Transverse colon (tissue), 4 donors: Measurements from ENCODE around the gene TNS1. TPM values are rescaled to one million over a fixed set of nuclear protein-coding genes. Genes with fewer than 3 reads are reported as not detected.

Experiments used
- DNase-seq: peaks from one replicate; pipeline ENCODE4 v3.0.0-alpha.2; 2019
- H3K27ac ChIP-seq, 4 donors: fragments of 200-600 bp; sonication (generic); 2 replicates each; pipeline ENCODE4 v1.5.1; 2016 to 2018; ENCODE audit warnings: inconsistent platforms in 4 of 4
- H3K27me3 ChIP-seq: fragments of 200-600 bp; sonication (generic); 2 replicates; pipeline ENCODE4 v1.5.1; 2017; ENCODE audit warnings: inconsistent platforms
- H3K36me3 ChIP-seq, 4 donors: fragments of 200-600 bp; sonication (generic); 2 replicates each; pipeline ENCODE4 v1.5.1; 2017 to 2019; ENCODE audit warnings: inconsistent platforms in 4 of 4
- H3K4me1 ChIP-seq, 4 donors: fragments of 200-600 bp; sonication (generic); 2 replicates each; pipeline ENCODE4 v1.5.1; 2017 to 2020; ENCODE audit warnings: inconsistent platforms in 4 of 4
- H3K4me3 ChIP-seq, 4 donors: fragments of 200-600 bp; sonication (generic); 1 replicate in 1 of 4; 2 replicates in 3 of 4; pipeline versions ENCODE4 v1.5.1 to v1.6.1; 2017 to 2019; ENCODE audit warnings: inconsistent platforms in 4 of 4
- H3K9me3 ChIP-seq, 2 donors: fragments of 200-600 bp; sonication (generic); 2 replicates each; pipeline ENCODE4 v1.5.1; 2017 to 2019; ENCODE audit warnings: inconsistent platforms in 2 of 2
- EP300 ChIP-seq: sonication (generic); formaldehyde crosslinking; IDR thresholded peaks from one replicate; pipeline ENCODE4 v1.6.1; 2017; ENCODE audit warnings: antibody characterized with exemption, low read depth
- POLR2A ChIP-seq: fragments of 450-650 bp; IDR thresholded peaks from one replicate; pipeline ENCODE4 v1.6.1; 2016; ENCODE audit warnings: antibody characterized with exemption, mild to moderate bottlenecking, moderate library complexity
- POLR2AphosphoS5 ChIP-seq, 3 donors: sonication (generic); formaldehyde crosslinking; IDR thresholded peaks; one replicate each; pipeline ENCODE4 v1.6.1; 2016; ENCODE audit warnings: antibody characterized with exemption in 3 of 3
- WGBS, 2 donors: methylation state at CpG; one replicate each; pipeline ENCODE4 v1.1.5; 2018; ENCODE audit warnings: low coverage in 1 of 2; 5-methylcytosine and 5-hydroxymethylcytosine counted together
- in situ Hi-C, 4 donors: fragments of 200-750 bp; cut with MboI; loops; one replicate each; pipeline versions ENCODE4 v1.15.0 to v1.15.1; 2017; ENCODE audit warnings: low sequenced_read_pairs in 3 of 4, low pct_ligation_motif_present in 1 of 4, low pct_unique_long_range_greater_than_20kb in 1 of 4
- intact Hi-C: fragments of 100-400 bp; cut with DNase I; formaldehyde crosslinking; loops from one replicate; pipeline ENCODE4 v1.15.1; 2023; ENCODE audit warnings: low total_unique reads
- total RNA-seq, 4 donors: library from RNA; depleted of rRNA; stranded (reverse); fragments of >200 nt; gene quantifications; one replicate each; pipeline ENCODE4 v1.1.0, GENCODE V29; 2016
- TF ChIP-seq, protein P1 (sequence below), 5 experiments: fragments of 200-600 bp in 3 of 5; fragments of 450-650 bp in 2 of 5; sonication (generic) in 3 of 5; IDR thresholded peaks; 1 replicate in 2 of 5; 2 replicates in 3 of 5; pipeline ENCODE4 v1.5.1; 2016 to 2017; ENCODE audit warnings: antibody characterized with exemption in 5 of 5, inconsistent platforms in 3 of 5, mild to moderate bottlenecking in 2 of 5, moderate library complexity in 1 of 5

Gene TNS1
- total RNA-seq, 4 donors from 2014 or later, result 101 to 487 (median 231) TPM

GRCh38 chr2:217981084-217981730 lies 21.6 kb downstream of the TNS1 start:
- Histone ChIP-seq H3K4me1 (peaks cover 0 to 23% (median 10%) of the 10 kb centered on the region in 4 donors), H3K4me3 (no peak overlapping the region), H3K9me3 (no peaks in the 10 kb centered on the region), H3K27me3 (no peaks in the 10 kb centered on the region), H3K27ac (peak overlapping the region in 2 of 4 donors; percentile 89 to 90), H3K36me3 (no peaks in the 10 kb centered on the region)
- no peak for TF ChIP-seq POLR2A
- TF ChIP-seq EP300, result no peak
- TF ChIP-seq POLR2AphosphoS5 (IDR thresholded peaks at IDR 0.05), result no peak
- TF ChIP-seq, protein P1, sequence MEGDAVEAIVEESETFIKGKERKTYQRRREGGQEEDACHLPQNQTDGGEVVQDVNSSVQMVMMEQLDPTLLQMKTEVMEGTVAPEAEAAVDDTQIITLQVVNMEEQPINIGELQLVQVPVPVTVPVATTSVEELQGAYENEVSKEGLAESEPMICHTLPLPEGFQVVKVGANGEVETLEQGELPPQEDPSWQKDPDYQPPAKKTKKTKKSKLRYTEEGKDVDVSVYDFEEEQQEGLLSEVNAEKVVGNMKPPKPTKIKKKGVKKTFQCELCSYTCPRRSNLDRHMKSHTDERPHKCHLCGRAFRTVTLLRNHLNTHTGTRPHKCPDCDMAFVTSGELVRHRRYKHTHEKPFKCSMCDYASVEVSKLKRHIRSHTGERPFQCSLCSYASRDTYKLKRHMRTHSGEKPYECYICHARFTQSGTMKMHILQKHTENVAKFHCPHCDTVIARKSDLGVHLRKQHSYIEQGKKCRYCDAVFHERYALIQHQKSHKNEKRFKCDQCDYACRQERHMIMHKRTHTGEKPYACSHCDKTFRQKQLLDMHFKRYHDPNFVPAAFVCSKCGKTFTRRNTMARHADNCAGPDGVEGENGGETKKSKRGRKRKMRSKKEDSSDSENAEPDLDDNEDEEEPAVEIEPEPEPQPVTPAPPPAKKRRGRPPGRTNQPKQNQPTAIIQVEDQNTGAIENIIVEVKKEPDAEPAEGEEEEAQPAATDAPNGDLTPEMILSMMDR (IDR thresholded peaks at IDR 0.05), result no peak
- 77% methylated on average over 5 of the region's 5 CpGs; no CpG with 5 or more reads in 1 of the 2 donors for WGBS, 2 donors
- in situ Hi-C loops (loop anchor here in 3 of 4 donors (10.0 to 25.0 kb wide), 4 partner anchors 76 to 194 kb away; no protein-coding TSS in a partner anchor), intact Hi-C loops (no loop called here)
- DNase-seq, result no peak

- peaks cover 0 to 23% (median 10%) of the 10 kb centered on the region in 4 donors for H3K4me1 ChIP-seq
- no peaks in the 10 kb centered on the region for H3K9me3 ChIP-seq
- H3K36me3 ChIP-seq, result no peaks in the 10 kb centered on the region
- no peak for DNase-seq
- peak overlapping the region; percentile 75 to 90 (median 82) for H3K27ac ChIP-seq
- TF ChIP-seq EP300, result no peak
- TF ChIP-seq POLR2A, result no peak
- no peak for TF ChIP-seq POLR2AphosphoS5 (IDR thresholded peaks at IDR 0.05)
- TF ChIP-seq, protein P1 (IDR thresholded peaks at IDR 0.05), result no peak
- WGBS, 2 donors, result 78 to 100% methylated on average over 2 to 6 of the region's 6 CpGs
- H3K4me3 ChIP-seq, result no peak overlapping the region
- in situ Hi-C loops, result loop anchor here in 3 of 4 donors (10.0 to 25.0 kb wide), 4 partner anchors 76 to 193 kb away; no protein-coding TSS in a partner anchor
- no peaks in the 10 kb centered on the region for H3K27me3 ChIP-seq
- intact Hi-C loops, result no loop called here
Measured at GRCh38 chr2:217980591-217980990, 22.2 kb downstream of the TNS1 start.

GRCh38 chr2:217980036-217980435 lies 22.8 kb downstream of the TNS1 start:
- DNase-seq, result peak; percentile 35
- H3K9me3 ChIP-seq, result no peaks in the 10 kb centered on the region
- 17 to 62% methylated on average over 1 to 5 of the region's 5 CpGs for WGBS, 2 donors
- peak overlapping the region; percentile 75 to 90 (median 82) for H3K27ac ChIP-seq
- H3K27me3 ChIP-seq, result no peaks in the 10 kb centered on the region
- no peak overlapping the region for H3K4me3 ChIP-seq
- TF ChIP-seq, protein P1 (IDR thresholded peaks at IDR 0.05), result no peak
- TF ChIP-seq POLR2A (no peak), EP300 (no peak), POLR2AphosphoS5 (IDR thresholded peaks at IDR 0.05) (no peak)
- intact Hi-C loops, result no loop called here
- in situ Hi-C loops, result loop anchor here in 3 of 4 donors (10.0 to 25.0 kb wide), 4 partner anchors 75 to 193 kb away; no protein-coding TSS in a partner anchor
- H3K4me1 ChIP-seq, result peaks cover 0 to 23% (median 10%) of the 10 kb centered on the region in 4 donors
- no peaks in the 10 kb centered on the region for H3K36me3 ChIP-seq

DNA sequence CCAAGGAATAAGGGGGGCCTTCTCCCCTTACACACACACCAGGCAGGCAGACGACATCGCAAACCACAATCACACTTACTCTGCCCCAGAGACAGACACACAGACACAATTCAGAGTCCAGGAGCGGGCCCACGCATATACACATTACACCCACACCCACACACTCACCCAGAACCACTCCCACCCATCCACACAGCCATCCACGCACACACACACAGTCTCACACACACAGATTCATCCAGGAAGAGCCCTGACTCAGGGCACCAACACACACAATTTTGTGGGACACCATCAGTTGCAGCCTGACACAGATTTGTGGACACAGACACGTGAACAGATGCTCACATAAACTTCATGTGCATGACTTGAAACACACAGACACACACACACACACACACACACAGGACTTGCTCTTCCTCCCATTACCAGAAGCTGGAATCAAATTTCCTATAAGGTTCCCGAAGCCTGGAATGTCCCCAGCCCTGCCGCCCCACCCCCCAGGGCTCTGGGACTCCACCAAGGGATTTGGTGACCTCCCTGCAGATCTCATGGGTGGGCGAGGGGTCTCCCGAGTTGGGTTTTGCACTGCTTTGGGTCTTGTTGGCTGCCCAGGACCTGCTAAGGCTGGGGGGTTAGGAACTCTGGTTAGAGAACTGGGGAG lies 23.5 kb downstream of the TNS1 start:
- H3K4me1 ChIP-seq, result peaks cover 0 to 23% (median 10%) of the 10 kb centered on the region in 4 donors
- H3K27me3 ChIP-seq, result no peaks in the 10 kb centered on the region
- 0 to 43% methylated on average over 2 to 10 of the region's 10 CpGs for WGBS, 2 donors

More for the DNA sequence above, 23.5 kb downstream of the TNS1 start:
- H3K36me3 ChIP-seq, result no peaks in the 10 kb centered on the region
- DNase-seq, result no peak
- intact Hi-C loops, result loop anchor here (10.0 kb wide), 1 partner anchor 54 kb away; no protein-coding TSS in a partner anchor
- in situ Hi-C loops, result loop anchor here in 1 of 4 donors (25.0 kb wide), 1 partner anchor 192 kb away; no protein-coding TSS in a partner anchor
- peak overlapping the region; percentile 44 to 57 (median 51) for H3K4me3 ChIP-seq
- TF ChIP-seq, protein P1 (IDR thresholded peaks at IDR 0.05), result no peak
- TF ChIP-seq POLR2AphosphoS5 (IDR thresholded peaks at IDR 0.05), result no peak
- no peaks in the 10 kb centered on the region for H3K9me3 ChIP-seq
- peak overlapping the region; percentile 75 to 90 (median 82) for H3K27ac ChIP-seq
